Islet of Langerhans (tissue), 1 donor: ENCODE results near the gene MYH1.

Experiments
- FAIRE-seq: peaks from one replicate; lab custom pipeline; 2011; peaks lifted over from hg19 to GRCh38; lab: Jason Lieb, UNC

MYH1 gene

DNA sequence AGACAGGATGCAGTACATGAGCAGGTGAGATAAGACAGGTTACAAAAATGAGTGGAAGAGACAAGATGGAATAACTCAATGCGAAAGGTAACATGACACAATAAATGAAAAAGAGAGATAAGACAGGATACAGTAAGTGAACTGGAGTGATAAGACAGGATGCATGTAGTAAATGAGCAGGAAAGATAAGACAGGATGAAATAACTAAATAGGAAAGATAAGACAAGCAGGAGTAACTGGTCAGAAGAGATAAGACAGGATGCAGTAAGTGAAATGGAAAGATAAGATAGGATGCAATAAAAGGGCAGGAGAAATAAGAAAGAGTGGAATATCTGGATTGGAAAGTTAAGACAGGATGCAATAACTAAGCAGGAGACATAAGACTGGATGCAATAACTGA is 40.6 kb downstream of the MYH1 start:
- no peak for FAIRE-seq

DNA sequence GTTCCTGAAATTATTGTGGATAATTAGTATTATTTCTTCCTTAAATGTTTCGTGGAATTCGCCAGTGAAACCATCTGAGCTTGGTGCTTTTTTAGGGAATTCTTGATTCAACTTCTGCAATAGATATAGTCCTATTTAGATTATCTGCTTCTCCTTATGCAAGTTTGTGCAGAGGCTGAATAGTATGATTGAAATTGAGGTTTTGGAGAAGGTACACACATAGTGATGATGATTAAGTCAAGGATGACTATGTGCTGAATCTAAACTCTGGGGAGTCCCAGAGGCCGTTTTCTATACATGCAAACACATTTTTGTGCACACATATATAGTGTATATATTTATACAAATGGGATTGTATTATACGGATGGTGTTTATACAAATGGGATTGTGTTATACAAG is 43.8 kb downstream of the MYH1 start:
- FAIRE-seq = no peak

DNA sequence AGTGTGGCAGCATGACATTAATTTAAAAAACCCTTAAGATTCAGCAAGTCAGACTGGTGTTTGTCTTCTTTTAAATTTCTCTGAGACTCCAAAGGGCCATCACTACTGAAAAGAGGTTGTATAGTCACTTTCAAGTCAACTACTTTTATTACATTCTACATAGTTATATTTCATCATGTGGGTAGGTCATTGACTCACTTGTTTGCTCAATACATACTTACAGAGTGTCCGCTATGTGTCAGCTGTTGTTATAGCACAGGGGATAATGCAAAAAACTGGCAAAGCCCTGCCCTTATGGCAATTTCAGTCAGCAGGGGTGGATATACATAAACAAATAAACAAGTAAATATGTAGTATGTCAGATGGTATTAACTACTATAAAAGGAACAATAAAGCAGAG is 46.5 kb downstream of the MYH1 start:
- no peak for FAIRE-seq

DNA sequence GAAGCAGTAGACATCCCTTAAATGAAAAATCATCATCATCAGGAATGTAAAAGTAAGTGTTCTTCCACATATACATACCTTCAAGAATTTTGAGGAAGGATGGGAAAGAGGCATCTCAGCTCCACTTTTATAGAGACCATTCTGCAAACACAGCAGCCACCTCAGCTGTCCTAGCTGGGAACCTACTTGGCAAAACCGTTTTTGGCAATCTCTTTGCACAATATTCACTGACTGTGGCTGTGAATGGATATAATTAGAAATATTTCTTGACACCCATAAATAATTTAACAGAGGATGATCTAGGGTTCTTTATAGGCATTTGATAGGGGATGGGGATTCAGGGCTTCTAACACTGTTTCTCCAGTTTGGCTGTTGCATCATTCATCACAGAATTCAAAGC is 48.9 kb downstream of the MYH1 start, which contains the start of gene MYH4:
Gene MYH4 (minus strand): TSS at position 101 of the 400 bp plus-strand sequence. CDS start 2,814 bp downstream, outside the sequence.
- FAIRE-seq = no peak

DNA sequence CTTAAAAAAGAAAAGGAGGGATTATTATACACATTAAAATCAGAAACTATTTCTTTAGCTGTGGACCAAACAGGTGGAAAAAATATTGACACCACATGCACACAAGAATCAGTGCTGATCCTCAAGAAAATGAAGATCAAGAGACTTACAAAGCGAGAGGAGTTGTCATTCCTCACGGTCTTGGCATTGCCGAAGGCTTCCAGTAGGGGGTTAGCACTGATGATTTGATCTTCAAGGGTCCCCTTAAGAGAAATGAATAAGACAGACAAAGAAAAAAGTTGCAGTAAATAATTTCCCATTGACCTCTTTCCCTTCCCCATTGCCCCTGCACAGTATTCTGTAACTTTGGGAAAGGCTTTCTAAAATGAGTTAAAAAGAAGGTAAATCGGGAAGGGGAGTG is 54.9 kb downstream of the MYH1 start:
- FAIRE-seq = no peak

DNA sequence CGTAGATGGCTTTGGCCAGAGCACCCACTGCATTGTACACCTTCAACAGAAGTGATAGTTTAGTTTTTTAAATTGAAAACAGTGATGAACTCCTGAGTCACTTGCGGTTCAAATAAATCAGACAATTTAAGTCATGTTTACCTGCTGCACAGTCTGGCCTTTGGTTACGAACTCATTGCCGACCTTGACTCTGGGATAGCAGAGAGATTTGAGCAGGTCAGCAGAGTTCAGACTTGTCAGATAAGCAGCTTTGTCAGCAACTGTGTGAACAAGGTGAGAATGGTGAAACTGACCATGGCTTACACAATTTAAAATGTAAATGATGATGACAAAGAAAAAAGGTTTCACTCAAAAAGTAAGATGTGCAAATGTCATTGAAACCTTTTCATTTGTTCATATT is 58.3 kb downstream of the MYH1 start:
- FAIRE-seq = no peak

DNA sequence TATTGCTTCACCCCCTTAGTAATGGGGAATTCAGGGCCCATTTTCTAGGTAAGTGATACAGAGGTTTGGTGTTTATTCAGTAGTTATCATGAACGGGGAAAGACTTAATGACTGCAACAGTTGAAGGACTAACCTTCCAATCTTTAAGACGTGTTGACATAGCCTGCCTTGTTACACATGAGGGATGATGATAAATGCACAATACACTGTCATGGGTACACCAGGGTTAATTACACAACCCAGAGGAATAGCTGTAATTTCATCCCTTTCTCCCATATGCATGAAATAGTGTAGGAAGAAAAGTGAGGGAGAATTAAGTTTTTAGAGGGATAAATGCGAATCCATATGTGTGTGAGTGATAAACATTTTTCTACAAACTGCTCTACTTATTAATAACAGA is 59.6 kb downstream of the MYH1 start:
- no peak for FAIRE-seq

DNA sequence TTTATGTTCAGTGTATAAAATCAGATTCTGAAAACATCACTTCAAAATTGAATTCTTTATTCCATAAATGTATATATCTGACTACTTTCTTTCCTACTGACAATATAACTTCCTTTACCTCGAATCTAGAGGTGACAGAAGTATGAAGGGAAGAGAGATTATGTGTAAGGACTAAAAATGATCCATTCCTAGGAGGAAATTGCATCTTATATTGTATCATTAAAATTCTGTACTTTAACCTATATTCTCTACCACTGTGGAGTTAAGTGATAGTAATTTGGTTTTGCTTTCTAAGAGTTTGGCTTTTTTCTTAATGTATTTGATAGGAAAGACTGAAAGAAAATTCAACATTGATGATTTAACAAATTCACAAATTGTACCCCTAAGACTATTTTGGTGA is 60.4 kb downstream of the MYH1 start:
- no peak for FAIRE-seq

DNA sequence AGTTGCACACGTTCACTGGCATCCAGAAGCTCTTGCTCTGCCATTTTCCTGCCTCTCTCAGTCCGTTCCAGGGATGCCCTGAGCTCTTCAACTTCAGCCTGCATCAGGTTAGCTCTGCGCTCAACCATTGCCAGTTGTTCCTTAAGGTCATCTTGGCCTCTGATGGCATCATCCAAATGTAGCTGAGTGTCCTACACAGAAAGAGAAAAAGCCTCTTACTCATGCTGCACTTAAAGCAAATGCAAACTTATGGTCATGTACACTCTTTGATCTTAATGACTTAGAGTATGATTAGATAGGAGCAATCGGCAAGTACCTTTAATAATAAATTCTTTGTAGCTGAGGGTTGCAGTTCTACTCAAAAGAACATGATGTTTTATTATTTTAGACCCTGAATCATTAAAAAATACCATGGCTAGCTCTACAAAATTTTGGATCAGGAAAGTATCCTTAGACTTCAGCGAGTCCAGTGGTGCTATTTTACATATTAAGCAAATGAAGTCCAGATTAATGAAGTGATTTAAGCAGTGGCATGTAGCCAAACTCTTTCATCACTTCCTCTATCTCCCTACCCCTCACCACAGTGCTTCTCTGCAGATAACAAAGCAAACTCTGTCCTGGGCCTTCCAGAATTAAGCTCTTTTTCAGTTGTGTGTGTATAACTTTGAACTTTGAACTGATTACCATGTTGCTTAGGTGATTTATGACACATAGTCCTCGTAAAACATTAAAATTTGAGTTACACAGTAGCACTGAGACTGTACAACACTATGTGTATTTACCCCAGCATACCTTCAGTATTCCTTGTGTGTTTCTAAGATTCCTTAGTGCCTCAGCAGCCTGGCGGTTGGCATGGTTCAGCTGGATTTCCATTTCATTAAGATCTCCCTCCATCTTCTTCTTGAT is 71.1 kb downstream of the MYH1 start:
- no peak for FAIRE-seq
